Hepatocyte (in vitro differentiated cells): ENCODE results near the gene PCBP4.

Experiments used
- EZH2phosphoT487 ChIP-seq: fragments of 200-600 bp; sonication (generic); IDR thresholded peaks from one replicate; pipeline ENCODE4 v1.6.1; 2018; ENCODE audit warnings: antibody characterized with exemption, mild to moderate bottlenecking, low read depth, moderate library complexity; ENCODE audit not compliant: unreplicated experiment, severe bottlenecking
- TF ChIP-seq, protein P1 (sequence below): fragments of 200-600 bp; sonication (generic); IDR thresholded peaks from 2 replicates; pipeline ENCODE4 v1.5.1; 2016; ENCODE audit warnings: antibody characterized with exemption, mild to moderate bottlenecking; ENCODE audit not compliant: poor library complexity

DNA sequence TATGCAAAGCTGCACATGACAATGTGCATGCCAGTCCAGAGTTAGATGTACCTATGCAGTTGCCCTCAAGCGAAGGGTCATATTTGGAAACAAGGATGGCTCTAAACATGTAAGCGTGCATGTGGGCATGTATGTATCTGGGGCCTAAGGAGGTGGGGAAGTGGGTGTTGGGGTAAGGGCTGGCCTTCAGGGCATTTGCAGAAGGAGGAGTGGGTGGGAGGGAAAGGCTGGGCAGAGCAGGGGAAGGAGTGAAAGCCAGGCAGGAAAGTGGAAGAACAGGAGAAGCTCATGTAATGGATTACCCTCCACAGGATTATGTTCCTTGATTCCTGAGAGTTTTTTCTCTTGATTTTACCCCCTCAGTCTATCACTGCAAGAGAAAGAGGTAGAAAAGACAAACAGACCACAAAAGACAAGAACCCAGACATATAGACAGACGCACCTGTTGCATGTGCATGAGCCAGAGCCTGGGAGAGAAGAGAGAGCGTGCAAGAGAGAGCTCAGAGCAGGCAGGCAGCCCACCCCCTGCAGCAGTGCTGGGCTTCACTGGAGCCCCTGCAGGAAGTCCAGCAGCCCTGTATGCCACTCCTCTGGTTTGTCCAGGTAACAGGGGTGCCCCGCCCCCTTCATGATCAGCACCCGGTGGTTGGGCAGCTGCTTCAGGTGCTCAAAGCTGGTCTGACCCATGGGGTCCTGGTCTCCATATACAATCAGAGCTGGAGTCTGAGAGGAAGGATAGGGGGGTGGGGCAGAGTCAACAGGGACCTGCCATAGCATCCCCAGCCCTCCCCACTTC, 1.8 kb upstream of the PCBP4 start:
- TF ChIP-seq, protein P1, sequence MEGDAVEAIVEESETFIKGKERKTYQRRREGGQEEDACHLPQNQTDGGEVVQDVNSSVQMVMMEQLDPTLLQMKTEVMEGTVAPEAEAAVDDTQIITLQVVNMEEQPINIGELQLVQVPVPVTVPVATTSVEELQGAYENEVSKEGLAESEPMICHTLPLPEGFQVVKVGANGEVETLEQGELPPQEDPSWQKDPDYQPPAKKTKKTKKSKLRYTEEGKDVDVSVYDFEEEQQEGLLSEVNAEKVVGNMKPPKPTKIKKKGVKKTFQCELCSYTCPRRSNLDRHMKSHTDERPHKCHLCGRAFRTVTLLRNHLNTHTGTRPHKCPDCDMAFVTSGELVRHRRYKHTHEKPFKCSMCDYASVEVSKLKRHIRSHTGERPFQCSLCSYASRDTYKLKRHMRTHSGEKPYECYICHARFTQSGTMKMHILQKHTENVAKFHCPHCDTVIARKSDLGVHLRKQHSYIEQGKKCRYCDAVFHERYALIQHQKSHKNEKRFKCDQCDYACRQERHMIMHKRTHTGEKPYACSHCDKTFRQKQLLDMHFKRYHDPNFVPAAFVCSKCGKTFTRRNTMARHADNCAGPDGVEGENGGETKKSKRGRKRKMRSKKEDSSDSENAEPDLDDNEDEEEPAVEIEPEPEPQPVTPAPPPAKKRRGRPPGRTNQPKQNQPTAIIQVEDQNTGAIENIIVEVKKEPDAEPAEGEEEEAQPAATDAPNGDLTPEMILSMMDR: no peak
- TF ChIP-seq EZH2phosphoT487: no peak
